SIG-M5 treated with dmso at 0.1 percent for 504 hours (cell line): ENCODE measurements around the gene TUNAR.
"Not testable (repeated sequence)": the region's sequence is repeated elsewhere in the genome, so short reads cannot be mapped to it uniquely, and the experiment has no call there.

Experiments used
- DNase-seq: peaks from one replicate; lab custom pipeline; 2025; ENCODE audit not compliant: unreplicated experiment; lab: John Stamatoyannopoulos, UW

TUNAR gene

DNA sequence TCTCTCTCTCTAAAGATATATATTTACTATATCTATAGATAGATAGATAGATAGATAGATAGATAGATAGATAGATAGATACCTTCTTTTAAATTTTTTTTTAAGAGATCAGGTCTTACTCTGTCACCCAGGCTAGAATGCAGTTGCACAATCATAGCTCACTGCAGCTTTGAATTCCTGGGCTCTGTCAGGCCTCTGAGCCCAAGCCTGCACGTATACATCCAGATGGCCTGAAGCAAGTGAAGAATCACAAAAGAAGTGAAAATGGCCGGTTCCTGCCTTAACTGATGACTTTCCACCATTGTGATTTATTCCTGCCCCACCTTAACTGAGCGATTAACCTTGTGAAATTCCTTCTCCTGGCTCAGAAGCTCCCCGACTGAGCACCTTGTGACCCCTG is 91.4 kb downstream of the TUNAR start:
- DNase-seq: not testable (repeated sequence)
